NT2/D1 (cell line): ENCODE data around the gene ZNF606.

Experiments
- SUZ12 ChIP-seq: IDR thresholded peaks from 2 replicates; pipeline ENCODE4 v1.6.1; 2011; ENCODE audit not compliant: insufficient read length, insufficient read depth; ENCODE audit errors: extremely low read depth
- YY1 ChIP-seq: IDR thresholded peaks from 2 replicates; pipeline ENCODE4 v1.6.1; 2011; ENCODE audit not compliant: insufficient read length, insufficient read depth
- ZNF274 ChIP-seq: IDR thresholded peaks from 2 replicates; pipeline ENCODE4 v1.6.1; 2011; ENCODE audit warnings: mild to moderate bottlenecking, low read depth, low read length

DNA sequence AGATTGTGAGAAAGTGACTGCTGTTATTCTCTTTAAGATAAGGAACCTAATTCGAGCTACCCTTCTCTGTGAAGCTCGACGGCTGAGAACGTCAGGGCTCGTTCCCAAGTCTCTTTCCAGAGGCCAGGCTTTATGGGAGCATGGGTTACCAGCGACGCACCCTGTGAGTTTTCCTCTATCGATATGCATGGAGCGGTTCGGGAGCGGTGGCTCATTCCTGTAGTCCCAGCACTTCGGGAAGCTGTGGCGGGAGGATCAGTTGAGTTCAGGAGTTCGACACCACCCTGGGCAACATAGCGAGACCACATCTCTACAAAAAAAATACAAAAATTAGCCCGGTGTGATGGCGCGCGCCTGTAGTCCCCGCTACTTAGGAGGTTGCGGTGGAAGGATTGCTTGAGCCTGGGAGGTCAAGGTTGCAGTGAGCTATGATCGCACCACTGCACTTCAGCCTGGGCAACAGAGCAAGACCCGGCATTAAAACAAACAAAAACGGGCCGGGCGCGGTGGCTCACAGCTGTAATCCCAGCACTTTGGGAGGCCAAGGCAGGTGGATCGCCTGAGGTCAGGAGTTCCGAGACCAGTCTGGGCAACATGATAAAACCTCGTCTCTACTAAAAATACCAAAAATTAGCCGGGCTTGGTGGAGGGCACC is 681 bp upstream of the ZNF606 start:
- TF ChIP-seq YY1 = no peak
- TF ChIP-seq SUZ12 = no peak
- no peak for TF ChIP-seq ZNF274
